GM19328 (cell line): ENCODE data around the gene NELL1.

Source experiments
- ATAC-seq: cut with Tn5 transposase; IDR thresholded peaks from one replicate; pipeline ENCODE4 v1.9.1; 2021; ENCODE audit warnings: mild to moderate bottlenecking, moderate library complexity; ENCODE audit not compliant: unreplicated experiment

NELL1 gene

GRCh38 chr11:20668844-20669819 is at the start of gene NELL1:
TSS of gene NELL1 (plus strand) at chr11:20669586.
- ATAC-seq: no peak

DNA sequence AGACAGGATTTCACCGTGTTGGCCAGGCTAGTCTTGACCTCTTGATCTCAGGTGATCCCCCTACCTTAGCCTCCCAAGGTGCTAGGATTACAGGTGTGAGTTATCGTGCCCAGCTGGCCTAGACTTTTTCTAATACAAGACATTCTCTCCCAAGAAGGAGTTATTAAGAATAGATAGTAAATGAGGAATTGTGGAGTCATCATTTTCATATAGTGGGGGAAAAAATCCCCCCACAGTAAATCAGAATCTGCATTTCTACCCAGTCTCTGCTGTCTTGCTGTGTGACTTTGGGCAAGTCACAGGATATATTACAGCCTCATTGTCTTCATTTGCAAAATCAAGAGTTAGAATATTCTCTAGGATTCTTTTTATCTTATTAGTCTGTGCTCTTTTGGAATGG is 48.4 kb upstream of the NELL1 start:
- no peak for ATAC-seq

DNA sequence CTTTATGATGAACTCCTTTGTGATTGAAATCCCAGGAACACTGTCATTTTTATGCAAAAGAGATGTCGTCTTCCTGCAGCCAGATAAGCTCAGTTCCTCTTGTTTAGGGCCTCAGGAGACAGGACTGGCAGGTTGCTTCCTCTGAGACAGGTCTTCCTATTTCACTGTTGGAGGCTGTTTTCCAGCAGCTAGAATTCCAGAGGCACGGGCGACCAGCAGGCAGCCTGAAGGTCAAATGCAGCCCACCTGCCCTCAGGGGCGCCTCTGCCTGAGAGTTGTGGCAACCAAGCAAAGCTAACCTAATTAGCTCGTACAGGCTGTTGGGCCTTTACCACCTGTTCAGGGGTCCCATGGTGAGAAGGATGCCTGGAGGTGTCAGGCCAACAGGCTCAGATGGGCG is 47.7 kb upstream of the NELL1 start:
- ATAC-seq: no peak

DNA sequence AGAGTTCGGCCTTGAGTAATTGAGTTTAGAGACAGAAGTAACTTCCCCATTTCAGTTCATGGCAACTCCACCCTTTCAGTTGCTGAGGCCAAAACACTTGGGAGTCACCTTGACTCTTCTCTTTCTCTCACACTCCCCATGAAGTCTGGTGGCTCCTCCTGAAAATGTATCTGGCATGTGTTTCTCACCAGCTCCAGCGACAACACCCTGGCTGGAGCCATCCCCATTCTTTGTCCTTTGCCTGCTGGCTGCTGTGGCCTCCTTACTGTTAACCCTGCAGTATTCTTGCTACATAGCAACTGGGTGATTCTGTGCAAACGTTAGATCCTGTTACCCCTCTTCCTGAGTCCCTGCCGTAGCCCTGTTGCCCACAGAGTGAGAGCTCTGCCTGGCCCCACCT is 46.1 kb upstream of the NELL1 start:
- ATAC-seq: no peak

GRCh38 chr11:20626279-20626678 is 43.1 kb upstream of the NELL1 start:
- ATAC-seq: no peak

- no peak for ATAC-seq
These were observed 42.4 kb upstream of the NELL1 start for GRCh38 chr11:20627026-20627425.

GRCh38 chr11:20627701-20628100 is 41.7 kb upstream of the NELL1 start:
- ATAC-seq: no peak

DNA sequence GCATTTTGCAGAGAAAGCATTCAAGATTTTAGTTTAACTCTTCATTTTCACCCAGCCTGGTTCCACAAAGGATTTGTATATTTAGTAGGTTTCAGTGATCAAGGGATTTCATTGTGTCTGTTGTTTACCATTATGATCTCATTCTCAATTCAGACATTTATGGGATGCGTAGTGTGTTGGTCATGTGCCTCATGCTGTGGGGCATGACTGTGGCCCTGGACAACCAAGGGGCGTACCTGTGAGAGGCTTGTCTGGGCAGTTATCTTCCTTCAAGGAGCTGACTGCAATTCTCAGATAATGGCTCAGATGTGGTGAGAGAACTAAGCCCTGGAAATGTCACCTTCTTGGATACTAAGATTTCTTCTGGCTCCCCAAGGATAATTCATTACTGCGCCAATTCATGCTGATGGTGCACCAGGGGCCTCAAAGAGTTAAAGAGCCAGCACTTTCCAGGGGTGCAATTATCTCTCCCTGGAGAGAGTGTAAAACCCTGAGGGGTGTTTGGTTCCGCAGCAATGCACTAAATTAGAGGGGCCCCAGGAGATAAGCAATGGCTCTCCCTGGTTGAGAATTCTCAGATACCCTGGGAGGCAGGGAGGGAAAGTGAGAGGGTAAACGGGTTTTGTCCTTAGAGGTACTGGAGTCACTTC is 37.7 kb upstream of the NELL1 start:
- ATAC-seq: no peak

DNA sequence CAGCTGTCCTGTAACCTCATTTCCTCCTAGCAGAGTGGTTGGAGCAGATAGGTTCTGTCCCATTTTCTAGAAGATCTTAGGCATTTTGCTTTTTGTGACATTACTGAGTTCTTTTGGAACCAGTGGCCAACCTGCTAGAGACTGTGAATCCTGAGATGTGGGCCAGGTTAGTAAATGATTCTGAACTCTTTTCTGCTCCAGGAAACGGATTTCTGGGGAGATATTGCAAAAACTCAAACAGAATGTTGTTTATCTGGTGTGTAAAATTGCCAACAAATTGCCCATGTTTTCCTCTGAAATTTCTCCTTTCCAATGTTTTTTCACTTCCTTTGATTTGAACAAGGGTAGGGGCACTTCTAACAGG is 37.2 kb upstream of the NELL1 start:
- no peak for ATAC-seq

DNA sequence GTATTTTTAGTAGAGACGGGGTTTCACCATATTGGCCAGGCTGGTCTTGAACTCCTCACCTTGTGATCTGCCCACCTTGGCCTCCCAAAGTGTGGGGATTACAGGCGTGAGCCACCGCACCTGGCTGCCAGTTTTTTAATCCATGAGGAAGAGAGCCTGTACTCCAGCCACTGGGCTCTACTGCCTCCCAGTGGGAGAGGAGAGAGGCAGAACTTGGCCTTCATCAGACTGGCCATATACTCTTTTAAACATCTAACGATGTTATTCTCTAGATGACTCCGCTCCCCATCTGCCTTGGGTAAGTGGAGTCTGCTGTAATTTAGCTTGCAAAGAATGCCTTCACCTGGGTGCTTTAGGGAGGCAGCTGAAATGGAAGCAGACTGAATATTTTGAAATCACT is 35.3 kb upstream of the NELL1 start:
- no peak for ATAC-seq

GRCh38 chr11:20634781-20635180 is 34.6 kb upstream of the NELL1 start:
- ATAC-seq: no peak

GRCh38 chr11:20638074-20638473 is 31.3 kb upstream of the NELL1 start:
- no peak for ATAC-seq

DNA sequence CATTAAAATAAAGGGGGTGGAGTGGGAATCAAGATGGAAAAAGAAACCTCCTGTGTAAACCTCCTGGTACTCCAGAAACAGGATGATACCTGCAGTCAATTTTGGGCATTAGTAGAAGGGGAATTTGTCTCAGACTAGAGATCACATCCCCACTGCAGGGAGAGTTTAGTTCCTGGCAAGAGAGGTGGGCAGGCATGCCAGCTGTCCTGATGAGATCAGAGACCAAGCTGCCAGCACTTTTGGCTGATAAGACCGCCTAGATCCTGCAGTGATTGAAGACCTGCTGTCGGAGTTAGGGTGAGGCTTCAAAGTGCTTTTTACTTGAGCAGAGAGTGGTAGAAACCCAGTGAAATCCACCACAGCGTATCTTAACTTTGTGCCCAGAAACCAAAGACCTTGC is 29.7 kb upstream of the NELL1 start:
- ATAC-seq: no peak

DNA sequence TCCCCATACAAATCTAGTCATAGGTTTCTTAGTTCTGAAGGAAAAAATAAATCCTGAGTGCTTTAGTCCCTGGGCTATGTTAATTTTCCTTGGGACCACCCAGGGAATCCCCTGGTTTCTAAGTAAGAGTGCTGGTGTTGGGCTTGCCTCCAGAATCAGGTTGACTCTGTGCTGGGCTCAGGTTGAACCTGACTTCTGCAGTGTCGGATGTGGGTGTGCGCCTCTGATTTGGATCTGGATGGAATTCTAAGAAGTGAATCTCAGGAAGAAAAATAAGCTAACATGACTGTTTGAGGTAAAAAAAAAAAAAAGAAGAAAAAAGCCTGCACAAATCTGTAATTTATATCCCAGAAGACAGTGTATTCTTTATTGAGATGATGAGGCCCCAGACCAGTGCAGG is 29.0 kb upstream of the NELL1 start:
- ATAC-seq: no peak

- no peak for ATAC-seq
These were observed 25.0 kb upstream of the NELL1 start for GRCh38 chr11:20644360-20644759.

DNA sequence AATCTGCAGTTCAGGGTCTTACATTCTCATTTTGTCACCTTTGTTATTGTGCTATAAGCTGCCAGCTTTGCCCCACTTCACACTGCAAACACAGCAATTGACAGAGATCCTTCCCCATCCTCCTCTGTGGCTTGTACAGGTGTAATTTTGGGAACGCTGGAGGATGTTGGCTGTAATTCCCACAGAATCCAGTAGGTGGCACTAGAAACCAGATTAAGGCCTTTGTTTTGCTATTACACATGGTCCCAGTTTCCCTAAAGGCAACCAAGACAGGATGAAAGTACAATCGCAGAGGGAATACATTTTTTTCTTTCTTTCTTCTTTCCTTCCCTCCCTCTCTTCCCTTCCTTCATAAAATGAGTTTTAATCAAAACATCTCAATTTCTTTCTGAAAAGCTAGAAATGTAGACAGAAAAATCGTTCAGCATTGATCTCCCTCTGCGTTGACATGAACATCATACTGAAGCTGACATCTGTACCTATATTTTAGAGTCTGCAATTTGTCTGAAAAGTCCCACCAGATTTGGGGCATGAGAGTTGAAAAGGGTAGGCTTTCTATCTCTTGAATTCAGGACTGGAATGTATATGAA is 21.3 kb upstream of the NELL1 start:
- peak; percentile 67 for ATAC-seq

DNA sequence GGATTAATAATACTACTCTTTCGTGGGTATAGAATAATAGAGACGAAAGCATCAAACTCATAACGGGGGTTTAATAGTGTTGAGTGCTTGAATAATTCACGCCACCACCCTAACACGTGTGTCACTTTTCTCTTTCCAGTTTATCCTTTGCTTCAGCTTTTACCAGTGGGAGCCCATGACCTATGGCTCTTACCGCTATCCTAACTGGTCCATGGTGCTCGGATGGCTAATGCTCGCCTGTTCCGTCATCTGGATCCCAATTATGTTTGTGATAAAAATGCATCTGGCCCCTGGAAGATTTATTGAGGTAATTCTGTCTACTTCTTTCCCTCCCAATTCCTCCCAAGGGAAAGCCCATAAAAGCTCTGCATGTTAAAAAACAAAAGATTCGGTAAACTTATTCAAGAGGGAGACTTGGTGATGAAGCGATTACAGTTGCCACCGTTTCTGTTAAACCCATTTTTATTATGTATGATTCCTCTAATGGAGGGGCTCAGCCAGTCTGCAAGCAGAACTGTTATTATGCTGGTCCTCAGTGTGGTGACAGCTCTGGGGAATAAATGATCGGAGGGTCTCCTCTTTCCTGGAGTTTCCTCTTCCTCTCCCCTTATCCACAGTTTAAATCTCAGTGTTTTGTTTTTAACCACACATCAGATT is 17.1 kb upstream of the NELL1 start:
- ATAC-seq: no peak

- ATAC-seq: no peak
These were observed 15.3 kb upstream of the NELL1 start for GRCh38 chr11:20654038-20654437.

GRCh38 chr11:20656901-20657300 is 12.5 kb upstream of the NELL1 start:
- no peak for ATAC-seq

GRCh38 chr11:20658135-20658534 is 11.3 kb upstream of the NELL1 start:
- no peak for ATAC-seq

DNA sequence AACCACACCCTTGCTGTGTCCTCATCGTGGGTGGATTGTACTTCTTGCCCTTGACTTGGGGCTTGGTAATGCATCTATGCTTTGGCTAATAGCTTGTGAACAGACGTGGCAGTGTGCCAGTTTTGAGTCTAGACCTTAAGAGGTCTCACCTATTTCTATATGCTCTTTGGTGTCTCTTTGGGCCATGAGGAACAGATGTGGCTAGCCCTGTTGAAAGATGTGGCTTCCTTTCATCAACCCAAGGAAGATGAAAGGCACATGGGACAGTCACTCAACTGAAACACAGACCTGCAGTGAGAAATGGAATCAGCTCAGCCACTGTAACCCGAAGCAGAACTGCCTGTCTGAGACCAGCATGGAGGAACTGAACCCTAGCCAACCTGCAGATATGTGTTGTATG is 7.9 kb upstream of the NELL1 start:
- ATAC-seq: no peak
